Measurements from ENCODE around the gene C4orf17. TPM values are rescaled to one million over a fixed set of nuclear protein-coding genes. Genes with fewer than 3 reads are reported as not detected.

C4orf17 gene
- polyA plus RNA-seq, 1 experiment: not detected

GRCh38 chr4:99468889-99469288 lies 41.9 kb upstream of the C4orf17 start:
- ChIA-PET CTCF (no interaction called here), POLR2A (no interaction called here)
- no peak for DNase-seq (ENCODE audit: low read depth, low spot score)
- TF ChIP-seq CTCF (IDR thresholded peaks at IDR 0.05; ENCODE audit: low read depth, low read length): no peak
- no peaks in the 10 kb centered on the region for H3K9me3 ChIP-seq (ENCODE audit: control insufficient read depth, insufficient read depth, low read length)
- H3K4me3 ChIP-seq (ENCODE audit: low read depth, low read length): no peak overlapping the region
- no peaks in the 10 kb centered on the region for H3K27me3 ChIP-seq (ENCODE audit: control insufficient read depth, insufficient read depth, low read length)
- no peak overlapping the region for H3K27ac ChIP-seq (ENCODE audit: low read depth, low read length)

GRCh38 chr4:99471349-99471748 lies 39.5 kb upstream of the C4orf17 start:
- Histone ChIP-seq H3K4me3 (ENCODE audit: low read depth, low read length) (no peak overlapping the region), H3K27me3 (ENCODE audit: control insufficient read depth, insufficient read depth, low read length) (no peaks in the 10 kb centered on the region), H3K9me3 (ENCODE audit: control insufficient read depth, insufficient read depth, low read length) (no peaks in the 10 kb centered on the region), H3K27ac (ENCODE audit: low read depth, low read length) (no peak overlapping the region)
- DNase-seq (ENCODE audit: low read depth, low spot score): no peak
- POLR2A ChIA-PET: no interaction called here
- no peak for TF ChIP-seq CTCF (IDR thresholded peaks at IDR 0.05; ENCODE audit: low read depth, low read length)
- CTCF ChIA-PET: no interaction called here

GRCh38 chr4:99471896-99472295 lies 38.9 kb upstream of the C4orf17 start:
- POLR2A ChIA-PET: no interaction called here
- CTCF ChIA-PET: interaction anchor here (0.6 kb wide), 1 partner anchor 608 kb away, joined by 3 read pairs; no protein-coding TSS in a partner anchor
- Histone ChIP-seq H3K27ac (ENCODE audit: low read depth, low read length) (no peak overlapping the region), H3K27me3 (ENCODE audit: control insufficient read depth, insufficient read depth, low read length) (no peaks in the 10 kb centered on the region), H3K9me3 (ENCODE audit: control insufficient read depth, insufficient read depth, low read length) (no peaks in the 10 kb centered on the region), H3K4me3 (ENCODE audit: low read depth, low read length) (no peak overlapping the region)
- DNase-seq (ENCODE audit: low read depth, low spot score): no peak
- no peak for TF ChIP-seq CTCF (IDR thresholded peaks at IDR 0.05; ENCODE audit: low read depth, low read length)

- POLR2A ChIA-PET: no interaction called here
- no peak for DNase-seq (ENCODE audit: low read depth, low spot score)
- Histone ChIP-seq H3K9me3 (ENCODE audit: control insufficient read depth, insufficient read depth, low read length) (no peaks in the 10 kb centered on the region), H3K27me3 (ENCODE audit: control insufficient read depth, insufficient read depth, low read length) (no peaks in the 10 kb centered on the region), H3K4me3 (ENCODE audit: low read depth, low read length) (no peak overlapping the region), H3K27ac (ENCODE audit: low read depth, low read length) (no peak overlapping the region)
- no peak for TF ChIP-seq CTCF (IDR thresholded peaks at IDR 0.05; ENCODE audit: low read depth, low read length)
- CTCF ChIA-PET: interaction anchor here (1.5 kb wide), 1 partner anchor 10 kb away, joined by 4 read pairs; no protein-coding TSS in a partner anchor
These were observed 37.7 kb upstream of the C4orf17 start for GRCh38 chr4:99473131-99473530.

- TF ChIP-seq CTCF (IDR thresholded peaks at IDR 0.05; ENCODE audit: low read depth, low read length): no peak
- CTCF ChIA-PET: no interaction called here
- Histone ChIP-seq H3K9me3 (ENCODE audit: control insufficient read depth, insufficient read depth, low read length) (no peaks in the 10 kb centered on the region), H3K27me3 (ENCODE audit: control insufficient read depth, insufficient read depth, low read length) (no peaks in the 10 kb centered on the region), H3K4me3 (ENCODE audit: low read depth, low read length) (no peak overlapping the region), H3K27ac (ENCODE audit: low read depth, low read length) (no peak overlapping the region)
- POLR2A ChIA-PET: no interaction called here
- DNase-seq (ENCODE audit: low read depth, low spot score): no peak
These were observed 27.2 kb upstream of the C4orf17 start for GRCh38 chr4:99483636-99484035.
